22Rv1 (cell line): ENCODE measurements around the gene LUZP1.
A peak's percentile ranks its signal among the peaks of the same experiment; 100 is the strongest.

ENCODE experiments used
- CTCF ChIP-seq: fragments of 450-650 bp; IDR thresholded peaks from 2 replicates; pipeline ENCODE4 v1.5.1; 2017; ENCODE audit warnings: mild to moderate bottlenecking
- ZFX ChIP-seq: fragments of 450-650 bp; IDR thresholded peaks from 2 replicates; pipeline ENCODE4 v1.6.1; 2017; ENCODE audit warnings: antibody characterized with exemption, borderline replicate concordance

GRCh38 chr1:23184212-23184934, 15.7 kb upstream of the LUZP1 start:
- TF ChIP-seq CTCF (peak; percentile 84), ZFX (no peak)
